GM12875 (cell line): ENCODE measurements around the gene MXD4.
A peak's percentile ranks its signal among the peaks of the same experiment; 100 is the strongest.
"Not testable (repeated sequence)": the region's sequence is repeated elsewhere in the genome, so short reads cannot be mapped to it uniquely, and the experiment has no call there.

ENCODE experiments used
- H3K4me3 ChIP-seq: one replicate; pipeline ENCODE4 v1.5.1; 2011; ENCODE audit warnings: low read depth, low read length, control low read depth
- CTCF ChIP-seq: IDR thresholded peaks from 2 replicates; pipeline ENCODE4 v1.5.1; 2011; ENCODE audit warnings: low read depth, mild to moderate bottlenecking, control low read depth, inconsistent platforms, low read length, moderate library complexity, borderline replicate concordance; ENCODE audit not compliant: insufficient read depth

Gene MXD4

GRCh38 chr4:2241410-2242353 is 20.2 kb downstream of the MXD4 start, which contains the start of the genes HAUS3 and POLN:
HAUS3 (minus strand) TSS chr4:2242121; CDS start chr4:2240946, 1,175 bp downstream.
POLN (minus strand) TSS chr4:2242121; CDS start chr4:2229231, 12,890 bp downstream.
- no peak for TF ChIP-seq CTCF
- peak within 1 kb of the TSS; percentile 100 for H3K4me3 ChIP-seq

GRCh38 chr4:2241003-2241402 is 20.9 kb downstream of the MXD4 start:
- TF ChIP-seq CTCF = no peak
- peak overlapping the region; percentile 100 for H3K4me3 ChIP-seq

- TF ChIP-seq CTCF = no peak
- no peak overlapping the region for H3K4me3 ChIP-seq
Measured at GRCh38 chr4:2236944-2237666, 24.8 kb downstream of the MXD4 start.

GRCh38 chr4:2231082-2231481 is 30.8 kb downstream of the MXD4 start:
- TF ChIP-seq CTCF = no peak
- H3K4me3 ChIP-seq = no peak overlapping the region

- no peak overlapping the region for H3K4me3 ChIP-seq
- TF ChIP-seq CTCF = no peak
Measured at GRCh38 chr4:2226261-2226660, 35.6 kb downstream of the MXD4 start.

- no peak for TF ChIP-seq CTCF
- H3K4me3 ChIP-seq = no peak overlapping the region
Measured at GRCh38 chr4:2222838-2223237, 39.1 kb downstream of the MXD4 start.

GRCh38 chr4:2221378-2221777 is 40.5 kb downstream of the MXD4 start:
- H3K4me3 ChIP-seq = not testable (repeated sequence)
